H54 (cell line): Measurements from ENCODE around the gene ERC2.

Experiments
- DNase-seq: peaks from one replicate; pipeline ENCODE4 v3.0.0; 2011; ENCODE audit warnings: low spot score, mixed read lengths; ENCODE audit not compliant: insufficient read length
- FAIRE-seq: peaks from 3 replicates; lab custom pipeline; 2011; peaks lifted over from hg19 to GRCh38; lab: Jason Lieb, UNC
- POLR2A ChIP-seq: IDR thresholded peaks from 2 replicates; pipeline ENCODE4 v1.6.1; 2011; ENCODE audit warnings: low read depth, mild to moderate bottlenecking, low read length

The ERC2 gene

DNA sequence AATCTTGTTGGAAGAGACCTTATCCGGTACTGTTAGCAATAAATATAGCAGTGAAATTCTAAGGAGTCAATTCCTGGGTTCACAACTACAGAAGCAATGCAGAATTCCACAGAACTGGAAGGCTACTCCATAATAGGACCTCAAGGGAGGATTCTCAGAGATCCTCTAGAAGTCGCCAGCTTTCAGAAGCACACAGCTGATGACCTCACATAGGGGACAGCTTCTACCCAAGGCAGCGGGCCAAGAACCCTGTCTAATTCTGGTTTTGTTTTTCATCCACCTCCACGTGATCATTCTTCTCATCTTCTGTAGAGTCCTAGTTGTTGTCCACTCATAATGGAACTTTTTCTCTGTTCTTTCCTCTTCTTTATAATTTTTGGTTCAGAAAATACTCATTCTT is 99.4 kb downstream of the ERC2 start:
- FAIRE-seq (no peak), DNase-seq (no peak)
- TF ChIP-seq POLR2A, result no peak

GRCh38 chr3:56366641-56367162 is 101.6 kb downstream of the ERC2 start:
- FAIRE-seq (no peak), DNase-seq (no peak)
- no peak for TF ChIP-seq POLR2A

GRCh38 chr3:56365905-56366640 is 102.2 kb downstream of the ERC2 start:
- no peak for TF ChIP-seq POLR2A
- FAIRE-seq, result no peak
- DNase-seq, result no peak

- no peak for DNase-seq
- TF ChIP-seq POLR2A, result no peak
- no peak for FAIRE-seq
Observed at GRCh38 chr3:56364665-56365064, 103.6 kb downstream of the ERC2 start.

GRCh38 chr3:56363720-56364119 is 104.5 kb downstream of the ERC2 start:
- FAIRE-seq (no peak), DNase-seq (no peak)
- no peak for TF ChIP-seq POLR2A

GRCh38 chr3:56361731-56362130 is 106.5 kb downstream of the ERC2 start:
- no peak for FAIRE-seq

DNA sequence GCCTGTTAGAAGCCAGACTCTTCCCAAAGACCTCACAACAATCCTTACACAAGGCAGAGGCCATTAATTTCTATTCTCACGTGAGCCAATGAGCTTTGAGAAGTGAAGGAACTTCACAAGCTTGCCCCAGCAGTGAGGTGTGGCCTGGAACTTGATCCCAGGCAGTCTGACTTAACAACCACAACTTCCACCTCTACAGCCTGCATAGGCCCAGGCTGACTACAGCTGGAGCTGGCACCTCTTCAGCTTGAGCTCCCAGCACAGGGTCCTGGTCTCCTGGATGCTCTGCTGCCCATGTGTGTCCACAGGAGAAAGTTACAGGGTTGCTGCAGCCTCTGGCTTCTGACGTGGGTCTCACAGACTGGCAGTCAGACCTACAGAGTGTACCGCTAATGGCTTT is 111.0 kb downstream of the ERC2 start:
- FAIRE-seq (no peak), DNase-seq (no peak)
- TF ChIP-seq POLR2A, result no peak

More at GRCh38 chr3:56361731-56362130, 106.5 kb downstream of the ERC2 start:
- no peak for TF ChIP-seq POLR2A
- no peak for DNase-seq

DNA sequence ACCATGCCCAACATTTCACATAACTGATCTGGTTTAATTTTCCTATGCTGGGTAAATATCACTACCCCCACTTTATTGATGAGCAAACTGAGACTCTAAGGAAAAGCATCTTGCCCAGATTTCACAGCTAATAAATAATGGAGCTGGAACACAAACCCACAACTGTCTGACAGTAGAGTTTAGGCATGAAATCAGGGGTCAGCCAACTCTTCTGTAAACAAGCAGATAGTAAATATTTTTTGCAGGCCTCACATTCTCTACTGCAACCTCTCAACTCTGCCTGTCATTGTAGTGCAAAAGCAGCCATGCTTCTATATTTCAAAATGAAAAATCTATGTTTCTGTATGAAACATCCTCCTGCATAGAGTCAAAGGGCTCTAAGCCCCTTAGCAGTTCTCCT is 111.5 kb downstream of the ERC2 start:
- FAIRE-seq, result no peak
- TF ChIP-seq POLR2A, result no peak
- DNase-seq, result no peak

DNA sequence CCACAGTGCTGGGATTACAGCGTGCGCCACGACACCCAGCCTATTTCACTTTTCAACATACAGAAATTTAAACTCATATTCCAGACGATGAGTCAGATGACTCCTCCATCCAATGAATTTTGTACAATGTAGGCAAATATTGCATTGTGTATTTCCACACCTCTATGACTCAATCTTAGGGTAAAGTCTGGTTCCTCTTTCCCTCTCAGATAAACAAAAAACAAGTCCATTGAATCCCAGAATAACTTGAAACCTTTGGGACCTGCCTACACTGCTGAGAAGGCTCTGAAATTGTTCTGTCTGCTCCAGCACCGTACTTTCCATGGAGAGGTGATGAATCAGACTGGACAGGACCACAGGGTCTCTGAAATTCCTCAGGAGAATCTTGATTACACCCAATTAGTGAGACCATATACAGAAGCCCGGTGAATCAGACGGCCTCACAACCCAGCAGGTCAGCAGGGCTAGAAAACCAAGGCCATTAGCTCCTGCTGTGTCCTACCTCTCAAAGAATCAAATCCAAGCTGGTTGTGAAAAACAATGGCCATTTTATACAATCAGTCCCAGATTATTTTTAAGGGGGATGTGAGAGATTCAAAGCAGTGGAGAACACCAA is 112.6 kb downstream of the ERC2 start:
- no peak for TF ChIP-seq POLR2A
- FAIRE-seq (no peak), DNase-seq (no peak)

GRCh38 chr3:56351537-56351936 is 116.7 kb downstream of the ERC2 start:
- FAIRE-seq (no peak), DNase-seq (no peak)
- TF ChIP-seq POLR2A, result no peak

- no peak for FAIRE-seq
- no peak for TF ChIP-seq POLR2A
- peak; percentile 30 for DNase-seq
Observed at GRCh38 chr3:56347219-56347871, 120.9 kb downstream of the ERC2 start.

- no peak for FAIRE-seq
- TF ChIP-seq POLR2A, result no peak
- no peak for DNase-seq
Observed at GRCh38 chr3:56342475-56342874, 125.8 kb downstream of the ERC2 start.

- TF ChIP-seq POLR2A, result no peak
- FAIRE-seq (no peak), DNase-seq (no peak)
Observed at GRCh38 chr3:56339671-56340070, 128.6 kb downstream of the ERC2 start.

DNA sequence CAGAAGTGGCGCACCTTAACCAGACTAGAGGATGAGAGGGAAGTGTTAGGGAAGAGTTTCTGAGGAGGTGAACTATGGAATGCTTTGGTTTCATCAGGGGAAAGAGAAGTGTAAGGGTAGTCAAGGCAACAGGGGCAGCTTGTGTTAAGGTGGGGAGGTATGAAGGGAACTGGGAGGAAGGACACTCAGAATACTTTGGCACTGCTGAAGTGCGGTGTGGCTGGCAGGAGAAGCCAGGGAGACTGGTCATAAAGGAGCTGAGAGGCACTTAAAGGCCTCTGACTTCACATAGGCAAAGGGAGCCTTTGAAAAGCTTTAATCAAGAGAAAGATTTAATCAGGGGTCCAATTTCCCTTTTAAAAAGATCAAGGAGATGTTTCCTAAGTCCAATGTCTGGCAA is 129.0 kb downstream of the ERC2 start:
- DNase-seq (no peak), FAIRE-seq (no peak)
- TF ChIP-seq POLR2A, result no peak
